Liver (tissue), 5 donors: Measurements from ENCODE around the gene TCP1. TPM values are rescaled to one million over a fixed set of nuclear protein-coding genes. Genes with fewer than 3 reads are reported as not detected.
A peak's percentile ranks its signal among the peaks of the same experiment; 100 is the strongest.

Source experiments
- polyA plus RNA-seq, 2 donors: library from polyadenylated mRNA; stranded (reverse) in 1 of 2; unstranded in 1 of 2; fragments of 200-250 nt in 1 of 2; fragments of >200 nt in 1 of 2; fragmentation: Nextera tagmentation in 1 of 2; extraction: Ambion mirVana in 1 of 2; gene quantifications; one replicate each; pipeline versions ENCODE4 v1.2.1 to v1.2.3, GENCODE V29; 2013 to 2015
- small RNA-seq: library from RNA; depleted of rRNA; stranded (forward); fragments of <200 nt; gene quantifications from one replicate; pipeline ENCODE3, GENCODE V24; 2014
- total RNA-seq, 2 donors: library from RNA; depleted of rRNA; stranded (reverse); fragments of >200 nt; gene quantifications; one replicate each; pipeline ENCODE4 v1.2.3, GENCODE V29; 2014
- donor health status: healthy.
- donor health status: healthy.
- donor health status: healthy.

The TCP1 gene
- total and polyA plus RNA-seq, 4 donors: 59.5 to 155 (median 94.3) TPM

Small RNAs within 50 kb of the gene (small RNA-seq; reads per million reads assigned to genes)
- gene SNORA20 (51.3 reads per million, percentile 97 among the genes with 10 or more reads in this experiment), gene SNORA29 (not detected)

Other genes starting within 250 kb of the TCP1 start
- gene SOD2, start 96.4 kb downstream of the TCP1 start, total RNA-seq: 100 to 1,000 TPM; 292 to 952 TPM
- 100 to 1,000 TPM; 143 to 722 TPM for gene SOD2, start 96.4 kb downstream of the TCP1 start, polyA plus RNA-seq
- gene WTAP, start 62.1 kb downstream of the TCP1 start, total RNA-seq: 10 to 100 TPM; 34.9 to 43.8 TPM
- 10 to 100 TPM; 21.0 to 38.0 TPM for gene WTAP, start 62.1 kb downstream of the TCP1 start, polyA plus RNA-seq
- gene ACAT2, start 27.6 kb downstream of the TCP1 start, total RNA-seq: 10 to 100 TPM; 89.9 to 98.4 TPM
- gene ACAT2, start 27.6 kb downstream of the TCP1 start, polyA plus RNA-seq: 100 to 1,000 TPM in 1 of 2 donors, 10 to 100 TPM in 1; 68.2 to 116 TPM
- gene MRPL18, start 865 bp upstream of the TCP1 start, total RNA-seq: 10 to 100 TPM; 32.5 to 47.9 TPM
- 10 to 100 TPM; 36.0 to 61.9 TPM for gene MRPL18, start 865 bp upstream of the TCP1 start, polyA plus RNA-seq
- under 1 TPM in 1 of 2 donors, not detected in 1; 0.08 TPM for gene PNLDC1, start 10.7 kb upstream of the TCP1 start, total RNA-seq
- gene PNLDC1, start 10.7 kb upstream of the TCP1 start, polyA plus RNA-seq: 1 to 10 TPM in 1 of 2 donors, under 1 TPM in 1; 0.58 to 3.1 TPM
- under 1 TPM in 1 of 2 donors, not detected in 1; under 0.01 TPM for gene MAS1, start 101.4 kb upstream of the TCP1 start, total RNA-seq
- not detected for gene MAS1, start 101.4 kb upstream of the TCP1 start, polyA plus RNA-seq
- gene IGF2R, start 179.5 kb upstream of the TCP1 start, total RNA-seq: 10 to 100 TPM; 67.3 to 84.9 TPM
- gene IGF2R, start 179.5 kb upstream of the TCP1 start, polyA plus RNA-seq: 10 to 100 TPM; 16.6 to 24.1 TPM